BLaER1 (cell line): Measurements from ENCODE around the gene ADRM1.
A peak's percentile ranks its signal among the peaks of the same experiment; 100 is the strongest.

Experiments used
- H3K27ac ChIP-seq: shearing (Covaris generic); formaldehyde crosslinking; 2 replicates; pipeline ENCODE4 v1.8.1; 2022
- H3K27me3 ChIP-seq: shearing (Covaris generic); formaldehyde crosslinking; 2 replicates; pipeline ENCODE4 v1.8.1; 2022
- H3K36me3 ChIP-seq: shearing (Covaris generic); formaldehyde crosslinking; 2 replicates; pipeline ENCODE4 v1.8.1; 2022
- H3K4me1 ChIP-seq: shearing (Covaris generic); formaldehyde crosslinking; 2 replicates; pipeline ENCODE4 v1.8.1; 2022
- H3K4me2 ChIP-seq: shearing (Covaris generic); formaldehyde crosslinking; 2 replicates; pipeline ENCODE4 v1.8.1; 2022
- H3K4me3 ChIP-seq: shearing (Covaris generic); formaldehyde crosslinking; 2 replicates; pipeline ENCODE4 v1.8.1; 2022
- H3K9ac ChIP-seq: shearing (Covaris generic); formaldehyde crosslinking; 2 replicates; pipeline ENCODE4 v1.8.1; 2022
- H3K9me3 ChIP-seq: shearing (Covaris generic); formaldehyde crosslinking; 2 replicates; pipeline ENCODE4 v1.8.1; 2022
- H4K20me1 ChIP-seq: shearing (Covaris generic); formaldehyde crosslinking; 2 replicates; pipeline ENCODE4 v1.8.1; 2022
- Cebpa-rat ChIP-seq: shearing (Covaris generic); IDR thresholded peaks from 2 replicates; pipeline ENCODE4 v1.8.1; 2022

Gene ADRM1, protein sequence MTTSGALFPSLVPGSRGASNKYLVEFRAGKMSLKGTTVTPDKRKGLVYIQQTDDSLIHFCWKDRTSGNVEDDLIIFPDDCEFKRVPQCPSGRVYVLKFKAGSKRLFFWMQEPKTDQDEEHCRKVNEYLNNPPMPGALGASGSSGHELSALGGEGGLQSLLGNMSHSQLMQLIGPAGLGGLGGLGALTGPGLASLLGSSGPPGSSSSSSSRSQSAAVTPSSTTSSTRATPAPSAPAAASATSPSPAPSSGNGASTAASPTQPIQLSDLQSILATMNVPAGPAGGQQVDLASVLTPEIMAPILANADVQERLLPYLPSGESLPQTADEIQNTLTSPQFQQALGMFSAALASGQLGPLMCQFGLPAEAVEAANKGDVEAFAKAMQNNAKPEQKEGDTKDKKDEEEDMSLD

DNA sequence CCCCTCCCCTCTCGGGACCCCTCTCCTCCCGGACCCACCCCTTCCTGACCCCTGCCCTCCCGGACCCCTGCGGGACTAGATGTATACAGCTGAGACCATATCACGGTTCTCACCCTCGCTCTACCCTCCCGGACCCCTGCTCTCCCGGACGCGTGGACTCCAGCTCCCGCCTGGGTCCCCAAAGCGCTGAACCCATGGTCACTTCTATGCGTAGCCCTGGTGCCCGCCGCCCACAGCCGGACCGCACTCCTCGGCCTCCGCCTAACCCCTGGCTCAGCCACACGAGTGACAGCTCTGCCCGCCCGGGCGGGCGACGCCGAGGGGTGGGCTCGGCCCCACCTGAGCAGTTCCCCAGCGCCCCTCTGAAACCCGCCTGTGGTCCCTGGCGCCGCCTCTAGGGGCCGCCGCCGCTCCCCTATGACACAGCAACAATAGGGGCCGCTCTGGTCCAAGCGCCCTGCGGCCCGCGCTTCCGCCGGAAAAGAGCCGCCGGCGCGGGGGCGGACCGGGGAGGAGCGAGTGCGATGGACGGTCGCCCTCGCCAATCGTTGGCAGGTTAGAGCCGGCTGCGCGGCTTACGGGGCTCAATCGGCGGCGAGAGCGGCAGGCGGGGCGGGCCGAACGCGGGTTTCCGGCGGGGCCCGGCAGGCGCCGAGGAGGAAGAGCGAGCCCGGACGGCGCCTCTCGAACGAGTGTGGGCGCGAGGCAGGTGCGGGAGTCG is at the start of gene ADRM1:
Gene ADRM1 (plus strand): TSS at position 657 of the 721 bp plus-strand sequence. CDS start 572 bp downstream, outside the sequence.
- Histone ChIP-seq H3K27ac (peak within 1 kb of the TSS; percentile 90), H4K20me1 (peaks cover 45% of the 10 kb centered on the region), H3K4me1 (peaks cover 41% of the 10 kb centered on the region), H3K9me3 (no peaks in the 10 kb centered on the region), H3K4me2 (peak within 1 kb of the TSS; percentile 98), H3K9ac (peak within 1 kb of the TSS; percentile 92), H3K36me3 (peaks cover 41% of the 10 kb centered on the region), H3K4me3 (peak within 1 kb of the TSS; percentile 82), H3K27me3 (no peaks in the 10 kb centered on the region)
- no peak for TF ChIP-seq Cebpa-rat

DNA sequence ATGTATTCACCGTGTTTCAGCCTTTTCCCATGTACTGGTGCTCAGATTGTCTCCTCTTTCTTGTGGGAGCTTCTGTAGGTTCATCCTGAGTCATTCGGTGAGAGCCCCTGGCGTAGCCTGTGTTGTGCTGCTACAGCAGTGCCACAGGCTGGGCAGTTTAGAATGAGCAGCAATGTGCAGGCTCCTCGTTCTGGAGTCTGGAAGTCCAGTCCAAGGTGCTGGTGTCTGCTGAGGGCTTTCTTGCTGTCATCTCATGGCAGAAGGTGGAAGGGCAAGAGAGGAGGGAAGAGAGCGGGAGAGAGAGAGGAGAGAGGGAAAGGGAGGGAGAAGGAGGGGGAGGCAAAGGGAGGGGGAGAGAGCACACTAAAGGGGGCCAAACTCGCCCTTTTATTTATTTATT is 49.4 kb upstream of the ADRM1 start:
- Histone ChIP-seq H3K4me2 (peak overlapping the region; percentile 77; the same call in 1 of the 2 replicates), H3K27me3 (no peaks in the 10 kb centered on the region), H3K9me3 (no peaks in the 10 kb centered on the region), H4K20me1 (peaks cover 100% of the 10 kb centered on the region), H3K27ac (no peak overlapping the region), H3K36me3 (peaks cover 32% of the 10 kb centered on the region), H3K4me3 (no peak overlapping the region), H3K4me1 (peaks cover 57% of the 10 kb centered on the region), H3K9ac (no peak overlapping the region)
- TF ChIP-seq Cebpa-rat: no peak

DNA sequence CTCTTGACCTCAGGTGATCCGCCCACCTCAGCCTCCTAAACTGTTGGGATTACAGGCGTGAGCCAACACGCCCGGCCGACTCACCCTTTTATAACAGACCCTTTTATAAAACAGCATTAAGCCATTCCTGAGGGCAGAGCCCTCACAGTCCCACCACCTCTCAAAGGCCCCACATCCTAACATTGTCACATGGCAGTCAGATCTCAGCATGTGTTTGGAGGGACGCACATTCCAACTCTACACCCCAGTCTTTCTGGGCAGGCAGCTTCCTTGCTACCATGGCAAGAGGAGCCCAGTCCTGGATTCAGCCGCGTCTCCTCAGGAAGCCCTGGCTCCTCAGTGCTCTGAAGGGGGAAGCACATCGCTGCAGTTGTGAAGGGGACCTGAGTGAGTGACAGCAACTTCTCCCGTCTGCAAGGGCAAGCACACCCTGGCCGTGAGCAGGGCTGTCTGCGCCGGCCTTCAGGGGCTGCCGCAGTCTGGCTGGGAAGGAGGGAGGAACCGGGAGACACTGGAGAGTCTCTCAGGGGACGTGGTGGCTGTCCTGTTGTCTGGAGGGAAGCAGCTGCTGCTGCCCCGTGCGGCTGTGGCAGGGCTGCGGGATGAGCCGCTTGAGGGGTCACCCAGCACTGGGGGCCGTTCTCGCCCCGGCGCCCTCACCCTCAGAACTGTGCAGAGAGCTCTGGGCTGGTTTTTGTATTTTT is 48.6 kb upstream of the ADRM1 start:
- TF ChIP-seq Cebpa-rat: no peak
- H3K4me3 ChIP-seq: peak overlapping the region; percentile 17; the same call in 1 of the 2 replicates
- H3K27me3 ChIP-seq: no peaks in the 10 kb centered on the region
- peaks cover 40% of the 10 kb centered on the region for H3K36me3 ChIP-seq
- peaks cover 49% of the 10 kb centered on the region for H3K4me1 ChIP-seq
- H4K20me1 ChIP-seq: peaks cover 100% of the 10 kb centered on the region
- no peak overlapping the region for H3K27ac ChIP-seq
- no peaks in the 10 kb centered on the region for H3K9me3 ChIP-seq
- peak overlapping the region; percentile 77 for H3K4me2 ChIP-seq
- H3K9ac ChIP-seq: no peak overlapping the region; the same call in 1 of the 2 replicates

DNA sequence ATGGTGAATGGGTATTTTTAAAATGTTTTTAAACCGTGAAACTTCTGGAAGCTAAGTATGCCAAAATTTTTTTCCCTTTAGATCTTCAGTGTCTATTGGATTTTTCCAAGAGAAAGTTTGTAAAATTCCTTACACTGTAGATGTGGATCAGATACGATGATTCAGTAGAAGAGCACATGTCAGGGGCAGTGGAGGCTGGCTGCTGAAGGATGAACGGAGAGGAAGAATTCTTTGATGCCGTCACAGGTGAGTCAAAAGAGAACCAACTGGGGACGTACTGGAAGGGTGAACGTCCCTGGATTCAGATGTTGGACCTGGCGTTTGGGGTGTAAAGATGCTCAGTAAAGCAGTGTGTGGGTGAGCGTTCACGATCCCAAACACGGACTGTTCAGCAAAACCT is 46.8 kb upstream of the ADRM1 start:
- no peak overlapping the region for H3K4me3 ChIP-seq
- H3K36me3 ChIP-seq: peaks cover 58% of the 10 kb centered on the region
- no peak overlapping the region for H3K27ac ChIP-seq
- peaks cover 34% of the 10 kb centered on the region for H3K4me1 ChIP-seq
- TF ChIP-seq Cebpa-rat: no peak
- H4K20me1 ChIP-seq: peaks cover 100% of the 10 kb centered on the region
- no peak overlapping the region for H3K9ac ChIP-seq
- no peaks in the 10 kb centered on the region for H3K9me3 ChIP-seq
- H3K4me2 ChIP-seq: no peak overlapping the region
- no peaks in the 10 kb centered on the region for H3K27me3 ChIP-seq

- H3K27ac ChIP-seq: no peak overlapping the region
- H3K4me2 ChIP-seq: no peak overlapping the region
- peaks cover 77% of the 10 kb centered on the region for H3K36me3 ChIP-seq
- H3K4me1 ChIP-seq: peaks cover 19% of the 10 kb centered on the region
- peaks cover 88% of the 10 kb centered on the region for H4K20me1 ChIP-seq
- no peak overlapping the region for H3K4me3 ChIP-seq
- no peaks in the 10 kb centered on the region for H3K9me3 ChIP-seq
- H3K9ac ChIP-seq: no peak overlapping the region
- TF ChIP-seq Cebpa-rat: no peak
- no peaks in the 10 kb centered on the region for H3K27me3 ChIP-seq
These were observed 44.1 kb upstream of the ADRM1 start for GRCh38 chr20:62258499-62259293.

- peaks cover 83% of the 10 kb centered on the region for H4K20me1 ChIP-seq
- H3K36me3 ChIP-seq: peaks cover 81% of the 10 kb centered on the region
- H3K4me1 ChIP-seq: peaks cover 14% of the 10 kb centered on the region
- H3K9ac ChIP-seq: no peak overlapping the region
- TF ChIP-seq Cebpa-rat: no peak
- H3K4me2 ChIP-seq: no peak overlapping the region
- H3K9me3 ChIP-seq: no peaks in the 10 kb centered on the region
- H3K4me3 ChIP-seq: no peak overlapping the region
- H3K27me3 ChIP-seq: no peaks in the 10 kb centered on the region
- H3K27ac ChIP-seq: no peak overlapping the region
These were observed 43.6 kb upstream of the ADRM1 start for GRCh38 chr20:62259294-62259565.

DNA sequence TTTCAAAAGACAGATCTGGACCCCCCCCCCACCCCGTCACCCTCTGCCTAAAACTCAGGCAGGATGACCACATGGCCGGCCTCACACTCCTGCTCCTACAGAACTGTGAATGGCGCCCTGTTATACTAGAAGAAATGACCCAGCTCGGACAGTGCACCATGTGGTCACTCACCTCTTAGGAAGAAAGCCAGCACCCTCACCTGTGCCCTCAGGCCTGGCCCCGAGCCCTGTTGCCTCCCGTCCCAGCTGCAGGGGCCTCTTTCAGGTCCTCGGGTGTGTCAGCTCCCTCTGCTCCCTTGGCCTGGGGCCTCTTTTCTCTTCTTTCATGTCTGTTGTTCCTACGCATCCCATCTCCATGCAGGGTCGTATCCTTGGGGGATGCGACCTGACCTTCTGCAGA is 40.7 kb upstream of the ADRM1 start:
- peaks cover 54% of the 10 kb centered on the region for H4K20me1 ChIP-seq
- no peak overlapping the region for H3K27ac ChIP-seq
- H3K9ac ChIP-seq: no peak overlapping the region
- no peaks in the 10 kb centered on the region for H3K27me3 ChIP-seq
- no peak overlapping the region for H3K4me2 ChIP-seq
- H3K9me3 ChIP-seq: peaks cover 21% of the 10 kb centered on the region
- no peak for TF ChIP-seq Cebpa-rat
- peaks cover 98% of the 10 kb centered on the region for H3K36me3 ChIP-seq
- H3K4me1 ChIP-seq: no peaks in the 10 kb centered on the region
- H3K4me3 ChIP-seq: no peak overlapping the region

DNA sequence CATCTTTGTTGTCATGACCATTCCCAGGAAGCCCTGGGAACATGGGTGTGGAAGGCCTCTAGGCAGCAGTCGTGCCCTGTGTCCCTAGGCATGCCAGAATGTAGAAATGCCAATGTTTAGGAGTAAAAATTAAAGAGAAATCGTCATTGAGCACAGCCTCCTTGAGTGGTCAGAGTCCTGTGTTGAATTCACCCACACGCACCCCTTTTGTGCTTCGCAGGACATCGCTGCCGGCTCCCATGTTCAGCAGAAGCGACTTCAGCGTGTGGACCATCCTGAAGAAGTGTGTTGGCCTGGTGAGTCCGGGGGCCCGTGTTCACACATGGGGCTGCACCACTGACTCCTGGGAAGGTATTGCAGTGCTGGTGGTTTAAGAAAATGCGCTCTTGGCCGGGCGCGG is 39.4 kb upstream of the ADRM1 start:
- no peak overlapping the region for H3K27ac ChIP-seq
- H3K9ac ChIP-seq: no peak overlapping the region
- H3K4me1 ChIP-seq: no peaks in the 10 kb centered on the region
- no peaks in the 10 kb centered on the region for H3K27me3 ChIP-seq
- TF ChIP-seq Cebpa-rat: no peak
- peaks cover 21% of the 10 kb centered on the region for H3K9me3 ChIP-seq
- peaks cover 95% of the 10 kb centered on the region for H3K36me3 ChIP-seq
- H4K20me1 ChIP-seq: peaks cover 41% of the 10 kb centered on the region
- no peak overlapping the region for H3K4me3 ChIP-seq
- H3K4me2 ChIP-seq: no peak overlapping the region

DNA sequence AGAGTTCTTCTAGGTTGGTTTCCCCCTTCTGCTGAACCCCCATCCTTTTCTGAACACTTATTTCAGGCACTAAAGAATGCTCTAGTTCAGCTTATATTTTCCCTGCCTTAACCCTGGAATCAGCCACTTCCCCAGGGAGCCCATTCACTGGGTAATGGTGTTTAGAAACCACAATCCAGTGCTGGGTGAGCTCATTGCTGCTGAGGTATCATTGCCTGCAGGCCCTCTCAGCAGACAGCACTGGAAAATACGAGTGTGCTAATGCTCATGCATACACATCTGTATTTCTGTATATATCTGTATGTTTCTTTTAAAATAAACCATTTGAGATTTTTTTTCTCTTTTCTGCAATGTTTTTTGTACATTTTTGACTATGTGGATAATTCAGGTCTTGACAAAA is 37.4 kb upstream of the ADRM1 start:
- Histone ChIP-seq H3K9me3 (peaks cover 21% of the 10 kb centered on the region), H3K36me3 (peaks cover 93% of the 10 kb centered on the region), H3K27me3 (no peaks in the 10 kb centered on the region), H4K20me1 (peaks cover 34% of the 10 kb centered on the region), H3K9ac (no peak overlapping the region), H3K4me1 (no peaks in the 10 kb centered on the region), H3K4me3 (no peak overlapping the region), H3K27ac (no peak overlapping the region), H3K4me2 (no peak overlapping the region)
- TF ChIP-seq Cebpa-rat: no peak
